Ascending aorta (tissue), 2 donors: Measurements from ENCODE around the gene LDB1. TPM values are rescaled to one million over a fixed set of nuclear protein-coding genes. Genes with fewer than 3 reads are reported as not detected.

ENCODE experiments used
- DNase-seq, 2 donors: peaks; one replicate each; pipeline ENCODE4 v3.0.0-alpha.2; 2019; ENCODE audit warnings: low spot score in 2 of 2
- H3K27ac ChIP-seq, 2 donors: fragments of 200-600 bp; sonication (generic); one replicate each; pipeline ENCODE4 v1.5.1; 2016 to 2017; ENCODE audit warnings: mild to moderate bottlenecking in 1 of 2
- H3K27me3 ChIP-seq: fragments of 200-600 bp; sonication (generic); one replicate; pipeline ENCODE4 v1.5.1; 2017
- H3K36me3 ChIP-seq, 2 donors: fragments of 200-600 bp; sonication (generic); one replicate each; pipeline ENCODE4 v1.5.1; 2016
- H3K4me1 ChIP-seq, 2 donors: fragments of 200-600 bp; sonication (generic); one replicate each; pipeline ENCODE4 v1.5.1; 2016 to 2017; ENCODE audit warnings: mild to moderate bottlenecking in 1 of 2
- H3K4me3 ChIP-seq, 2 donors: fragments of 200-600 bp; sonication (generic); one replicate each; pipeline ENCODE4 v1.5.1; 2016 to 2017; ENCODE audit warnings: mild to moderate bottlenecking in 1 of 2
- H3K9me3 ChIP-seq, 2 donors: fragments of 200-600 bp; sonication (generic); one replicate each; pipeline ENCODE4 v1.5.1; 2016
- intact Hi-C: fragments of 100-400 bp; cut with DNase I; formaldehyde crosslinking; loops from one replicate; pipeline ENCODE4 v1.15.1; 2023
- total RNA-seq: library from RNA; depleted of rRNA; stranded (reverse); fragments of >200 nt; gene quantifications from one replicate; pipeline ENCODE4 v1.1.0, GENCODE V29; 2016
- TF ChIP-seq, protein P1 (sequence below), 3 experiments: fragments of 200-600 bp in 2 of 3; fragments of 450-650 bp in 1 of 3; sonication (generic) in 2 of 3; IDR thresholded peaks; one replicate each; pipeline ENCODE4 v1.5.1; 2016 to 2019; ENCODE audit warnings: antibody characterized with exemption in 3 of 3, mild to moderate bottlenecking in 1 of 3, moderate library complexity in 1 of 3

Gene LDB1
- total RNA-seq, 1 donor from 2014 or later = 29.8 TPM

- peaks cover 5 to 17% of the 10 kb centered on the region in 2 donors for H3K4me1 ChIP-seq
- H3K9me3 ChIP-seq = no peaks in the 10 kb centered on the region
- no peak overlapping the region for H3K27ac ChIP-seq
- TF ChIP-seq, protein P1, sequence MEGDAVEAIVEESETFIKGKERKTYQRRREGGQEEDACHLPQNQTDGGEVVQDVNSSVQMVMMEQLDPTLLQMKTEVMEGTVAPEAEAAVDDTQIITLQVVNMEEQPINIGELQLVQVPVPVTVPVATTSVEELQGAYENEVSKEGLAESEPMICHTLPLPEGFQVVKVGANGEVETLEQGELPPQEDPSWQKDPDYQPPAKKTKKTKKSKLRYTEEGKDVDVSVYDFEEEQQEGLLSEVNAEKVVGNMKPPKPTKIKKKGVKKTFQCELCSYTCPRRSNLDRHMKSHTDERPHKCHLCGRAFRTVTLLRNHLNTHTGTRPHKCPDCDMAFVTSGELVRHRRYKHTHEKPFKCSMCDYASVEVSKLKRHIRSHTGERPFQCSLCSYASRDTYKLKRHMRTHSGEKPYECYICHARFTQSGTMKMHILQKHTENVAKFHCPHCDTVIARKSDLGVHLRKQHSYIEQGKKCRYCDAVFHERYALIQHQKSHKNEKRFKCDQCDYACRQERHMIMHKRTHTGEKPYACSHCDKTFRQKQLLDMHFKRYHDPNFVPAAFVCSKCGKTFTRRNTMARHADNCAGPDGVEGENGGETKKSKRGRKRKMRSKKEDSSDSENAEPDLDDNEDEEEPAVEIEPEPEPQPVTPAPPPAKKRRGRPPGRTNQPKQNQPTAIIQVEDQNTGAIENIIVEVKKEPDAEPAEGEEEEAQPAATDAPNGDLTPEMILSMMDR (IDR thresholded peaks at IDR 0.05) = no peak
- H3K36me3 ChIP-seq = no peaks in the 10 kb centered on the region
- H3K4me3 ChIP-seq = no peak overlapping the region
- DNase-seq = no peak
- no peaks in the 10 kb centered on the region for H3K27me3 ChIP-seq
- intact Hi-C loops = loop anchor here (1.0 to 5.0 kb wide), 3 partner anchors 21 to 113 kb away; partner anchors contain the start of genes ARMH3, GBF1 and NOLC1
These were observed 11.4 kb upstream of the LDB1 start for GRCh38 chr10:102131286-102132170.

DNA sequence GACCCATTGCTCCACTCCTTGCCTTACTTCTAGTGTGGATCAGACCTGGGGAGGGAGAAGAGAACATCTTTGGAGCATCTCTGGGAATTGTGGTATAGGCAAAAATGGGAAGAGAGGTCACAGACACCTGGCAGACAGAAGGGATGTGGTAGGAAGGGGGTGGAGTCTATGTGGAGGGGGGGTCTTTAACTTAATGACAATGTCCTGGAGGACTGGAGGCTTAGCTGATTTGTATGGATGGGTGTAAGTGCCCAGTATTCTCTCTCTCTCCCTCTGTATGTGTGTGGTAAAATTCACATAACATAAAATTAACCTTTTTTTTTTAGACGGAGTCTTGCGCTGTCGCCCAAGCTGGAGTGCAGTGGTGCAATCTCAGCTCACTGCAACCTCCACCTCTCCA lies 3.1 kb upstream of the LDB1 start:
- Histone ChIP-seq H3K9me3 (no peaks in the 10 kb centered on the region), H3K4me1 (peaks cover 9 to 10% of the 10 kb centered on the region in 2 donors), H3K27me3 (no peaks in the 10 kb centered on the region), H3K36me3 (no peaks in the 10 kb centered on the region), H3K27ac (peak overlapping the region in 1 of 2 donors; percentile 100), H3K4me3 (no peak overlapping the region)
- TF ChIP-seq, protein P1 (IDR thresholded peaks at IDR 0.05) = no peak
- intact Hi-C loops = loop anchor here (5.0 to 10.0 kb wide), 3 partner anchors 306 to 1938 kb away; partner anchors contain the start of genes BLOC1S2, ERLIN1 and OGA
- DNase-seq = no peak

GRCh38 chr10:102122450-102122849 lies 2.3 kb upstream of the LDB1 start:
- TF ChIP-seq, protein P1 (IDR thresholded peaks at IDR 0.05) = no peak
- intact Hi-C loops = loop anchor here (5.0 to 10.0 kb wide), 3 partner anchors 305 to 1938 kb away; partner anchors contain the start of genes BLOC1S2, ERLIN1 and OGA
- H3K4me3 ChIP-seq = no peak overlapping the region

DNA sequence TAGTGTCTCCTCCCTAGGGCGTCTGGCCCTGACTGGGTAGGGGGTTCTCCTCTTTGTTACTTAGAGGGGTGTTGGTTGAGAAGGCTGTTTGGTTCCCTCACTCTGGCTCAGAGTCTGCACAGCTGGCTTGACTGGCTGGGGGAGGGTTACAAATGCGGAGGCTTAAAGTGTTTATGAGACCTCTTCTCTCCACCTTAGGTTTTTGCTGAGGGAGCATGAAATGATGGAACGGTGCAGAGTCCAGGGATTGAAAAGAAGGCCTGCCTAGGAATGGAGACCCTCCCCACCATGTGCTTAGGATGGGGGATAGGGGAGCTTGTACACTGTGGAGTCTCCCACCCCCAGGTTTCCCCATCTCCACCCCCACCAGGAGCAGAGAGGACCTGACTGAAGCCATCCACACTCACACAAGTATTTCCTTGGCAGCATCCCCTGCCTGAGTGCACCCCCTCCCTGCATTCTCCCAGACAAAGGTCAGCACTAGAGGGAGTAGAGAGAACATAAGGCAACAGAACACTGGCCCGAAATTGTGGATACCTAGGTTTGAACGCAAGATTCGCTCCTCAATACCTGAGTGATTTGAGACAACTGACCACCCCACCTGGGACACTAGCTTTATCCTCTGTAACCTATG lies 1.7 kb upstream of the LDB1 start:
- peak overlapping the region; percentile 98 to 100 for H3K27ac ChIP-seq
- H3K4me1 ChIP-seq = peaks cover 21 to 24% of the 10 kb centered on the region in 2 donors
- no peaks in the 10 kb centered on the region for H3K36me3 ChIP-seq
- intact Hi-C loops = loop anchor here (5.0 to 10.0 kb wide), 3 partner anchors 305 to 1937 kb away; partner anchors contain the start of genes BLOC1S2, ERLIN1 and OGA
- TF ChIP-seq, protein P1 (IDR thresholded peaks at IDR 0.05) = peak in 2 of 3 experiments; percentile 12 to 18
- no peaks in the 10 kb centered on the region for H3K9me3 ChIP-seq
- H3K4me3 ChIP-seq = peak overlapping the region; percentile 88 to 94
- DNase-seq = peak in 1 of 2 donors; percentile 68
- H3K27me3 ChIP-seq = no peaks in the 10 kb centered on the region

More at GRCh38 chr10:102122450-102122849, 2.3 kb upstream of the LDB1 start:
- no peak for DNase-seq
- peak overlapping the region; percentile 98 to 100 for H3K27ac ChIP-seq
- H3K9me3 ChIP-seq = no peaks in the 10 kb centered on the region
- H3K27me3 ChIP-seq = no peaks in the 10 kb centered on the region
- no peaks in the 10 kb centered on the region for H3K36me3 ChIP-seq
- peaks cover 15 to 18% of the 10 kb centered on the region in 2 donors for H3K4me1 ChIP-seq

DNA sequence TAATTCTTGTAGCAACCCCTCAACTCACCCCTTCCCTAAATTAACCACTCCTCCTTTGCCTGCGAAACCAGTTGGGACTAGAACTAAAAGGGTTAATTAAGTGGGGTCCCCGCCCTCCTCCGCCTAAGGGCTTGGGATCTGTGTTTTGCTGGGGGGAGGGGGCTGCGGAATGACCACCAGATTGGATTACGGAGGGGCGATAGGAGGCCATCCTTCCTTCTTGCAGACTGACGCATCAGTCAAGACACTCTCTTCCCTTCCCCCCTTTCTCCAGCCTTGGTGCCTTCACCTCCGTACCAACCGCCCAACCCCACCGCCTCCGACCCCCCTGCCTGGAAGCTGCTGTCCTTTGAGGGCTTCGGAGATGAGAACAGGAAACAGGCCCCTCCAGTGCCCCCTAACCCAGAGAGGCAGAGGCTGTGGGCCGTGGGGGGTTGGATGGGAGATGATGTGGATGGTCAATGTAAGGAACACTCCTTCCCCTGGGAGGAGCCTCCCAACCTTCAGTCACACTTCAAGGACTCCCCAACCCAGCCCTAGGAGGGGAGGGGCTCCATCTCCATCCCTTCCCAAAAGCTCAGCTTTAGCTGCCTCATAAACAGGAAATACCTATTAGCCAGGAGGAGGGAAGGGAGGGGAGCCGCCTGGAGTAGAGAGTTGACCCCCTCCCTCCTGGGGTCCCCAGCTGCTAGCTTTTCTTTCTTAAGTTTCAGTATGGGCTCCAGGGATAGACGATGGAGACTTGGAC lies 997 bp upstream of the LDB1 start:
- H3K36me3 ChIP-seq = no peaks in the 10 kb centered on the region
- H3K4me3 ChIP-seq = peak overlapping the region; percentile 88 to 94
- intact Hi-C loops = loop anchor here (1.0 to 10.0 kb wide), 4 partner anchors 12 to 1936 kb away; partner anchors contain the start of genes BLOC1S2, ERLIN1, OGA and PPRC1
- DNase-seq = peak; percentile 29 to 88
- peaks cover 22 to 30% of the 10 kb centered on the region in 2 donors for H3K4me1 ChIP-seq
- TF ChIP-seq, protein P1 (IDR thresholded peaks at IDR 0.05) = no peak
- H3K27ac ChIP-seq = peak overlapping the region; percentile 98 to 100
- H3K9me3 ChIP-seq = no peaks in the 10 kb centered on the region
- H3K27me3 ChIP-seq = no peaks in the 10 kb centered on the region
